Smooth muscle cell (in vitro differentiated cells): Measurements from ENCODE around the gene GUCA2B. TPM values are rescaled to one million over a fixed set of nuclear protein-coding genes. Genes with fewer than 3 reads are reported as not detected.

Experiments
- DNase-seq: peaks from one replicate; lab custom pipeline; 2025; ENCODE audit not compliant: unreplicated experiment; lab: John Stamatoyannopoulos, UW
- H2AFZ ChIP-seq: fragments of 200-600 bp; sonication (generic); 2 replicates; pipeline ENCODE4 v1.6.0; 2016; ENCODE audit warnings: antibody characterized with exemption, low read depth, mild to moderate bottlenecking
- H3F3A ChIP-seq: fragments of 200-600 bp; sonication (generic); 2 replicates; pipeline ENCODE4 v1.6.0; 2017; ENCODE audit warnings: antibody characterized with exemption, low read depth
- H3K27ac ChIP-seq: fragments of 200-600 bp; sonication (generic); 2 replicates; pipeline ENCODE4 v1.5.1; 2016; ENCODE audit warnings: low read depth, mild to moderate bottlenecking
- H3K27me3 ChIP-seq: fragments of 200-600 bp; sonication (generic); 2 replicates; pipeline ENCODE4 v1.6.1; 2016; ENCODE audit warnings: low read depth, mild to moderate bottlenecking
- H3K36me3 ChIP-seq: fragments of 200-600 bp; sonication (generic); 2 replicates; pipeline ENCODE4 v1.5.1; 2016; ENCODE audit warnings: low read depth
- H3K4me1 ChIP-seq: fragments of 200-600 bp; sonication (generic); 2 replicates; pipeline ENCODE4 v1.5.1; 2016; ENCODE audit warnings: low read depth
- H3K4me2 ChIP-seq: fragments of 200-600 bp; sonication (generic); 2 replicates; pipeline ENCODE4 v1.6.0; 2016; ENCODE audit warnings: mild to moderate bottlenecking
- H3K4me3 ChIP-seq: fragments of 200-600 bp; sonication (generic); 2 replicates; pipeline ENCODE4 v1.5.1; 2016; ENCODE audit warnings: mild to moderate bottlenecking
- H3K79me2 ChIP-seq: fragments of 200-600 bp; sonication (generic); 2 replicates; pipeline ENCODE4 v1.6.0; 2016; ENCODE audit warnings: low read depth, mild to moderate bottlenecking
- H3K9ac ChIP-seq: fragments of 200-600 bp; sonication (generic); 2 replicates; pipeline ENCODE4 v1.6.0; 2016; ENCODE audit warnings: low read depth
- H3K9me3 ChIP-seq: fragments of 200-600 bp; sonication (generic); replicated peaks from 2 replicates; pipeline ENCODE4 v1.5.1; 2016; ENCODE audit warnings: low read depth
- H4K20me1 ChIP-seq: fragments of 200-600 bp; sonication (generic); 2 replicates; pipeline ENCODE4 v1.6.0; 2016; ENCODE audit warnings: low read depth
- WGBS: methylation state at CpG from one replicate; pipeline ENCODE4 v1.1.7; 2016; ENCODE audit warnings: low lambda C conversion rate; 5-methylcytosine and 5-hydroxymethylcytosine counted together
- polyA plus RNA-seq: library from polyadenylated mRNA; unstranded; fragments of >200 nt; fragmentation: Nextera tagmentation; extraction: Ambion mirVana; gene quantifications from 2 replicates; pipeline ENCODE4 v1.2.1, GENCODE V29; 2016
- total RNA-seq: library from RNA; depleted of rRNA; stranded (reverse); fragments of >200 nt; gene quantifications from 2 replicates; pipeline ENCODE4 v1.2.3, GENCODE V29; 2014
- TF ChIP-seq, protein P1 (sequence below): fragments of 200-600 bp; sonication (generic); IDR thresholded peaks from 2 replicates; pipeline ENCODE4 v1.5.1; 2017; ENCODE audit warnings: borderline replicate concordance, mild to moderate bottlenecking, antibody characterized with exemption; ENCODE audit not compliant: insufficient read depth, poor library complexity, severe bottlenecking

The GUCA2B gene
- total and polyA plus RNA-seq, 2 experiments from 2014 or later = not detected

DNA sequence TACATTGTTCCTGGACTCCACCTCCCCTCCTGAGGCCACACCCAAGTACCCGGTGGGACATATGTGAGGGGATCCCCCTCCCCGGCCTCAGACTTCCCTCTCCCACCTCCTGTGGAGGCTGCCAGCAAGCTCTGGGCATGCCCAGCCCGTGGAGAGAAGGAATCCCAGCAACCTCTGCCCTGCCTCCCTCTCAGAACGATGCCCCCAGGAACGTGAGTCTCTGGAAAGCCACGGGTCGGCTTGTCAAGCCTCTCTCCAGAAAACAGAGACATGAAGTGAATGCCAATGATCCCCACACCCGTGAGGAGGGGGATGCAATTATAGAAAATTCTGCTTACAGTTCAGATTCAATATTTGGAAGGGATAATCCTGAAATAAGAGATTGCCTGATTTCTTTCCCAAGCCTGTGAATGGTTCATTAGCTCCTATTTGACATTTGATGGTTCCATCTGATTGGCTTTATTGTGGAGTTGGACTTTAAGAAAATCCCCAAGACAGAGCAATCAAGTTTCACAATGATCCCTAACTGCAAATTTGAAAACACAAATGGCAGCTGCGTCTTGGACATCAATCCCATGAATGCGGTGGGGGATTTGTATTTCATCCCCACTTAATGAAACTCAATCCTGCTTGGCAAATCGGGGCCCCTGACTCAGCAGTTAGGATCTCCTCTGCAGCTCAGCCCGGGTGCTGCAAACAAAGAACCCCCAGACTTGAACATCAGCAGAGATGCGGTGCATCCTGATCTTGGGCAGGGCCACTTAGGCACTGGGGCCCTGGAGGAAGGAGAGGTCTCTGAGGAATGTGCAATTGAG, 9.1 kb upstream of the GUCA2B start:
- Histone ChIP-seq H3K27ac (no peak overlapping the region), H3K9me3 (no peaks in the 10 kb centered on the region), H3K9ac (no peak overlapping the region), H3K36me3 (no peaks in the 10 kb centered on the region), H3F3A (no peaks in the 10 kb centered on the region), H4K20me1 (no peaks in the 10 kb centered on the region), H3K4me3 (no peak overlapping the region), H3K79me2 (no peaks in the 10 kb centered on the region), H2AFZ (no peak overlapping the region), H3K27me3 (peaks cover 11% of the 10 kb centered on the region), H3K4me2 (no peak overlapping the region), H3K4me1 (no peaks in the 10 kb centered on the region)
- DNase-seq = no peak
- TF ChIP-seq, protein P1, sequence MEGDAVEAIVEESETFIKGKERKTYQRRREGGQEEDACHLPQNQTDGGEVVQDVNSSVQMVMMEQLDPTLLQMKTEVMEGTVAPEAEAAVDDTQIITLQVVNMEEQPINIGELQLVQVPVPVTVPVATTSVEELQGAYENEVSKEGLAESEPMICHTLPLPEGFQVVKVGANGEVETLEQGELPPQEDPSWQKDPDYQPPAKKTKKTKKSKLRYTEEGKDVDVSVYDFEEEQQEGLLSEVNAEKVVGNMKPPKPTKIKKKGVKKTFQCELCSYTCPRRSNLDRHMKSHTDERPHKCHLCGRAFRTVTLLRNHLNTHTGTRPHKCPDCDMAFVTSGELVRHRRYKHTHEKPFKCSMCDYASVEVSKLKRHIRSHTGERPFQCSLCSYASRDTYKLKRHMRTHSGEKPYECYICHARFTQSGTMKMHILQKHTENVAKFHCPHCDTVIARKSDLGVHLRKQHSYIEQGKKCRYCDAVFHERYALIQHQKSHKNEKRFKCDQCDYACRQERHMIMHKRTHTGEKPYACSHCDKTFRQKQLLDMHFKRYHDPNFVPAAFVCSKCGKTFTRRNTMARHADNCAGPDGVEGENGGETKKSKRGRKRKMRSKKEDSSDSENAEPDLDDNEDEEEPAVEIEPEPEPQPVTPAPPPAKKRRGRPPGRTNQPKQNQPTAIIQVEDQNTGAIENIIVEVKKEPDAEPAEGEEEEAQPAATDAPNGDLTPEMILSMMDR = no peak
- WGBS = 81% methylated on average over 13 of the region's 13 CpGs

DNA sequence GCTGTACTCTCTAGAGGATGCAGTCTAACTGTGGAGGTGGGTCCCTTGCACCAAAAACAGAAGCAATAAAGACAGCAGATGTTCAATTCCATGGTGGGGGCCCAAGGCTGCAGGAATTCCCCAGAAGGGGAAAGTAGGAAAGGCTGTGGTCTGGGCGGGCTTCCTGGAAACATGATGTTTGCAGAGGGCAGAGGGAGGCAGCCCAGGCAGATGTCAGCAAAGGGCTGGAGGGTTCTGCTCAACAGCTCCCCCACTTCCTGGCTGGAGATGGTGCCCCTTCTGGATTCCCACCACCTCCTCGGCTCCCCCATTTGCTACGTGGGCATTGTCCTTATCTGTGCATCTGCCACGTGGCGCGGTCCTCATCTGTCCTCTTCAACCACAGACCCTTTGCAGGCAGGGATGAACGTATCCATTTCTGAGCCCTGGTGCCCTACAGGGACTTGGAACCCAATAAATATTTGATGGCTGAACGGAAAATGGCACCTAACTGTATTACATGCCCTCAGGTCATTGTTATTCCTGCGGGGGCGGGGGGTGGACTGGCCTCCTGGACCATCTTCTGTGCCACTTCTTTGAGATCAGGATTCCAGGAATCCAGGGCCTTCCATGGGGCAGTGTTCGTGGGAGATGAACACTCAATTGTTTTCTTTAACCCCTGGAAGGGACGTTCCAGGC, 8.4 kb upstream of the GUCA2B start:
- Histone ChIP-seq H4K20me1 (no peaks in the 10 kb centered on the region), H3K9ac (no peak overlapping the region), H3K4me1 (no peaks in the 10 kb centered on the region), H3K36me3 (no peaks in the 10 kb centered on the region), H3F3A (no peaks in the 10 kb centered on the region), H3K4me2 (no peak overlapping the region), H3K27me3 (peaks cover 18% of the 10 kb centered on the region), H3K4me3 (no peak overlapping the region), H3K27ac (no peak overlapping the region), H3K9me3 (no peaks in the 10 kb centered on the region), H2AFZ (no peak overlapping the region), H3K79me2 (no peaks in the 10 kb centered on the region)
- 87% methylated on average over 12 of the region's 12 CpGs for WGBS
- TF ChIP-seq, protein P1 = no peak
- DNase-seq = no peak

DNA sequence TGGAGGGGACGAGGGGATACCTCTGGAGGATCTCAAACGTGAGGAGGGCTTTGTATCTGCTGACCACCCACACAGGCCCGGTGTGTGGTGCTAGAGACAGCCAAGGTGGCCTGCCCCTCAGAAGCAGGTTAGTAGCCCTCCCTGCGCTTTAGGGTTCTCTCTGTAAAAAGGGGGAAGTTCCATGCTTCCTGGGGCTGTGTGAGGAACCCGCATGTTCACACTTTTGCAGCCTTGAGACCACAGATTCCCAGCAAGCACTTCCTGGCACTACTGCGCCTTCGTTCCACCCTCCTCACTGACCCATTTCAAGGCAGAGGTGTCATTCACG, 7.9 kb upstream of the GUCA2B start:
- Histone ChIP-seq H3K79me2 (no peaks in the 10 kb centered on the region), H4K20me1 (no peaks in the 10 kb centered on the region), H3K27ac (no peak overlapping the region), H3K4me3 (no peak overlapping the region), H3K4me2 (no peak overlapping the region), H3K27me3 (peaks cover 23% of the 10 kb centered on the region), H3K9ac (no peak overlapping the region), H3K9me3 (no peaks in the 10 kb centered on the region), H3K36me3 (no peaks in the 10 kb centered on the region), H3F3A (no peaks in the 10 kb centered on the region), H2AFZ (no peak overlapping the region), H3K4me1 (no peaks in the 10 kb centered on the region)
- no peak for DNase-seq
- 85% methylated on average over 8 of the region's 8 CpGs for WGBS
- TF ChIP-seq, protein P1 = no peak
